Panc1 (cell line): ENCODE measurements around the gene RBP2. TPM values are rescaled to one million over a fixed set of nuclear protein-coding genes. Genes with fewer than 3 reads are reported as not detected.

Experiments
- total RNA-seq: library from RNA; stranded (reverse); gene quantifications from one replicate; pipeline ENCODE4 v1.2.1, GENCODE V29; 2021; ENCODE audit not compliant: unreplicated experiment

The RBP2 gene
- total RNA-seq, 1 experiment from 2014 or later: not detected

Other genes starting within 250 kb of the RBP2 start
- 61.9 TPM for gene MRPS22, start 132.5 kb downstream of the RBP2 start, total RNA-seq
- gene COPB2, start 86.9 kb downstream of the RBP2 start, total RNA-seq: 150 TPM
- 18.6 TPM for gene RBP1, start 63.2 kb upstream of the RBP2 start, total RNA-seq
- 1.9 TPM for gene NMNAT3, start 201.5 kb upstream of the RBP2 start, total RNA-seq